HTR-8/SVneo (cell line): Measurements from ENCODE around the gene CRYBB1.

ENCODE experiments used
- DNase-seq: peaks from one replicate; pipeline ENCODE4 v3.0.0; 2011; ENCODE audit warnings: low spot score, mixed read lengths; ENCODE audit not compliant: insufficient read length
- FAIRE-seq: peaks from 2 replicates; lab custom pipeline; 2011; peaks lifted over from hg19 to GRCh38; lab: Jason Lieb, UNC

The CRYBB1 gene

GRCh38 chr22:26617271-26618199 is at the start of gene CRYBB1:
Gene CRYBB1, minus strand, starts transcription at chr22:26618027. Its CDS starts 1,708 bp downstream, at chr22:26616319.
- FAIRE-seq = no peak

GRCh38 chr22:26667140-26667539 is 49.3 kb upstream of the CRYBB1 start:
- DNase-seq = no peak
- no peak for FAIRE-seq

More at GRCh38 chr22:26617271-26618199, at the start of gene CRYBB1:
- no peak for DNase-seq

- FAIRE-seq (no peak), DNase-seq (no peak)
These were observed 48.0 kb upstream of the CRYBB1 start for GRCh38 chr22:26665813-26666231.

GRCh38 chr22:26663374-26663923 is 45.6 kb upstream of the CRYBB1 start:
- FAIRE-seq (no peak), DNase-seq (no peak)

GRCh38 chr22:26662160-26662559 is 44.3 kb upstream of the CRYBB1 start:
- FAIRE-seq (no peak), DNase-seq (no peak)

- DNase-seq = no peak
- no peak for FAIRE-seq
These were observed 43.2 kb upstream of the CRYBB1 start for GRCh38 chr22:26660961-26661578.

GRCh38 chr22:26660356-26660755 is 42.5 kb upstream of the CRYBB1 start:
- DNase-seq = no peak
- FAIRE-seq = no peak

GRCh38 chr22:26658671-26659478 is 41.0 kb upstream of the CRYBB1 start:
- no peak for FAIRE-seq

GRCh38 chr22:26658161-26658560 is 40.3 kb upstream of the CRYBB1 start:
- no peak for FAIRE-seq
- no peak for DNase-seq

More at GRCh38 chr22:26658671-26659478, 41.0 kb upstream of the CRYBB1 start:
- peak; percentile 84 for DNase-seq

GRCh38 chr22:26656891-26657851 is 39.3 kb upstream of the CRYBB1 start, which contains the start of gene MIAT:
Gene MIAT, plus strand, starts transcription at chr22:26657588.
- DNase-seq (no peak), FAIRE-seq (no peak)

- DNase-seq = no peak
- FAIRE-seq = no peak
These were observed 34.0 kb upstream of the CRYBB1 start for GRCh38 chr22:26651815-26652214.

- DNase-seq = no peak
- FAIRE-seq = no peak
These were observed 33.0 kb upstream of the CRYBB1 start for GRCh38 chr22:26650722-26651421.

GRCh38 chr22:26648528-26649388 is 30.9 kb upstream of the CRYBB1 start:
- no peak for DNase-seq
- no peak for FAIRE-seq

GRCh38 chr22:26648011-26648497 is 30.2 kb upstream of the CRYBB1 start:
- FAIRE-seq (no peak), DNase-seq (no peak)

- FAIRE-seq = no peak
- DNase-seq = no peak
These were observed 28.3 kb upstream of the CRYBB1 start for GRCh38 chr22:26646158-26646557.

- FAIRE-seq = no peak
- DNase-seq = no peak
These were observed 25.7 kb upstream of the CRYBB1 start for GRCh38 chr22:26643418-26644100.
